Measurements from ENCODE around the gene TMEM87B.
"Not testable (repeated sequence)": the region's sequence is repeated elsewhere in the genome, so short reads cannot be mapped to it uniquely, and the experiment has no call there.

The TMEM87B gene

GRCh38 chr2:112137516-112138158 is 82.6 kb downstream of the TMEM87B start:
- no peak for DNase-seq

- peak; percentile 55 for DNase-seq
Measured at GRCh38 chr2:112138159-112139032, 83.3 kb downstream of the TMEM87B start, which contains the start of gene FBLN7. Gene FBLN7 (plus strand): TSS chr2:112138385. CDS start chr2:112138656, 271 bp downstream.

DNA sequence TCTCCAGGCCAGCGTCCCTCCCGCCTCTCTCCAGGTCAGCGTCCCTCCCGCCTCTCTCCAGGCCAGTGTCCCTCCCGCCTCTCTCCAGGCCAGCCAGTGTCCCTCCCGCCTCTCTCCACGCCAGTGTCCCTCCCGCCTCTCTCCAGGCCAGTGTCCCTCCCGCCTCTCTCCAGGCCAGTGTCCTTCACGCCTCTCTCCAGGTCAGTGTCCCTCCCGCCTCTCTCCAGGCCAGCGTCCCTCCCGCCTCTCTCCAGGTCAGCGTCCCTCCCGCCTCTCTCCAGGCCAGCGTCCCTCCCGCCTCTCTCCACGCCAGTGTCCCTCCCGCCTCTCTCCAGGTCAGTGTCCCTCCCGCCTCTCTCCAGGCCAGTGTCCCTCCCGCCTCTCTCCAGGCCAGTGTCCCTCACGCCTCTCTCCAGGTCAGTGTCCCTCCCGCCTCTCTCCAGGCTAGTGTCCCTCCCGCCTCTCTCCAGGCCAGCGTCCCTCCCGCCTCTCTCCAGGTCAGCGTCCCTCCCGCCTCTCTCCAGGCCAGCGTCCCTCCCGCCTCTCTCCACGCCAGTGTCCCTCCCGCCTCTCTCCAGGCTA is 84.1 kb downstream of the TMEM87B start:
- DNase-seq = not testable (repeated sequence)

DNA sequence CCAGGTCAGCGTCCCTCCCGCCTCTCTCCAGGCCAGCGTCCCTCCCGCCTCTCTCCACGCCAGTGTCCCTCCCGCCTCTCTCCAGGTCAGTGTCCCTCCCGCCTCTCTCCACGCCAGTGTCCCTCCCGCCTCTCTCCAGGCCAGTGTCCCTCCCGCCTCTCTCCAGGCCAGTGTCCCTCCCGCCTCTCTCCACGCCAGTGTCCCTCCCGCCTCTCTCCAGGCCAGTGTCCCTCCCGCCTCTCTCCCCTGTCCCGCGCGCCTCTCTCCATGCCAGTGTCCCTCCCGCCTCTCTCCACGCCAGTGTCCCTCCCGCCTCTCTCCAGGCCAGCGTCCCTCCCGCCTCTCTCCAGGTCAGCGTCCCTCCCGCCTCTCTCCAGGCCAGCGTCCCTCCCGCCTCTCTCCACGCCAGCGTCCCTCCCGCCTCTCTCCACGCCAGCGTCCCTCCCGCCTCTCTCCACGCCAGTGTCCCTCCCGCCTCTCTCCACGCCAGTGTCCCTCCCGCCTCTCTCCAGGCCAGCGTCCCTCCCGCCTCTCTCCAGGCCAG is 84.7 kb downstream of the TMEM87B start:
- not testable (repeated sequence) for DNase-seq

- DNase-seq = no peak
Measured at GRCh38 chr2:112140205-112140802, 85.2 kb downstream of the TMEM87B start.

DNA sequence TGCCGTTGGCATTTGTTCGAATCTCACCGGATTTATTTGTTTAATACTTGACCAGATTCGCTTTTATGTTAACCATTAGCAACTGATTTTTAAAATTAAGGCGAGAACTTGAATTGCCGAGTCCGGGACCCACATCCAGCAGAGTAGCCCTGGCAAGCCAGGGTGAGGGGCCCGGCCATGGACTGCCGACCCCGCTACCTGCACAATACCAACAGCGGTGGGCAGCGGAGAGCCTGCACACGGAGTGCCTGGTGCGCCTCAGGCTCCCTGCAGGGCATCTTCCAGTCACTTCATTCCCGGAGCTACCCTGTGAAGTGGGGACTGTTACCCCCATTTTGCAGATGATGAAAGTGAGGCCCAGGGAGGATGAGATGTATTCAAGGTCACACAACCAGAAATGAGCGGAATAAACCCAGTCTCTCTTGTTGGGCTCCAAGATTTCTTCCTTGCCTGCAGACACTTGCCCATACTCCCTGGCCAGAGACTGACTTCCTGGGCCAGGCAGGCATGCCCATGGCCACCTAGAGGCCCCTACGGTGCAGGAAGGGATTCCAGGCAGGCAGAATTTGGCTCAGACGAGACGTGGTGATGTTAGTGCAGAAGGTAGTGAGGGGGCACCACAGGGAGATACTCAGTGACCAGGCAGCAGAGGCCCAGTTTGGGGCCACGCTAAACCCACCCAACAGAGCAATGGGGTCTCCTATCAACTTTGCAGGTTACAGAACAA is 86.0 kb downstream of the TMEM87B start:
- no peak for DNase-seq

GRCh38 chr2:112141626-112142007 is 86.5 kb downstream of the TMEM87B start:
- DNase-seq = no peak

DNA sequence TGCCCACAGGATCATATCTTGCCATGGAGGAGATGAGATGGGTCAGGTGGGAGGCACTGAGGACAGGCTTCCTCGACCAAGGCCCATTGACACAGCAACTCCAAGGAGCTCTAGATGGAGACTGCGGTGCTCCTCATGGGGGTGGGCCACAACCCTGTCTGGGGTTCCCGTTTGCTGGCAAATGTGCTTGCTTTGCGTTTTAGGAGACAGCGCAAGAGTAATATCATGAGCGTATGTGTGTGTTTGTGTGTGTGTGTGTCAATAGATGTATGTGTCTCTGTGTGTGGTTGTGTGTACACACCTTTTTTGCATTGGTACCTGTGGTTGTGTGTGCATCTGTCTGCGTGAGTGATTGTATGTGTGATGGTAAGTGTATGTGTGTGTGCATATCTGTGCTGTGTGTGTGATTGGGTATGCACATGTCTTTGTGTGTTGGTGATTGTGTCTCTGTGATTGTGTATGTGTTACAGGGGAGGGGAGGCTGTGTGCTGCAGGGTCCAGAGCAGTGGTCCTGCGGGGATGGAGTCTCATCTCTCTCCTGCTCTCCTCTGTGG is 87.5 kb downstream of the TMEM87B start:
- no peak for DNase-seq

GRCh38 chr2:112143150-112143549 is 88.1 kb downstream of the TMEM87B start:
- no peak for DNase-seq

- DNase-seq = no peak
Measured at GRCh38 chr2:112144966-112145365, 89.9 kb downstream of the TMEM87B start.

- DNase-seq = peak; percentile 83
Measured at GRCh38 chr2:112147382-112148168, 92.5 kb downstream of the TMEM87B start.

DNA sequence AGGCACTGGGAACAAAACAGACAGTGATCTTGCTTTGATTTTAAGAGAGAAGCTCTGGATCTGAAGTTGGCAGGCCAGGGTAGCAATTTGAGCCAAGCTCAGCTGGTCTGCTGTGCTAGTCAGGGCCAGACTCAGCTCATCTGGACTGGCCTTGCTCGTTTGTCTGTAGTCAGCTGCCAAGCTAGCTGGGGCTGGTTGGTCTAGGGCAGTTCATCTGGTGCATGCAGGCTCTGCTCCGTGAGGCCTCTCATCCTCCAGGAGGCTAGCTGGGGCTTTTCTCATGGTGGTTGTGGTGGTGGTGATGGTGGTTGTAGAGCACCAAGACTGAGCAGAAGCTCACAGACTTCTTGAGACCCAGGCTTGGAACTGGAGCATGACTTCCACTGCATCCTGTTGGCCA is 93.4 kb downstream of the TMEM87B start:
- DNase-seq = no peak

DNA sequence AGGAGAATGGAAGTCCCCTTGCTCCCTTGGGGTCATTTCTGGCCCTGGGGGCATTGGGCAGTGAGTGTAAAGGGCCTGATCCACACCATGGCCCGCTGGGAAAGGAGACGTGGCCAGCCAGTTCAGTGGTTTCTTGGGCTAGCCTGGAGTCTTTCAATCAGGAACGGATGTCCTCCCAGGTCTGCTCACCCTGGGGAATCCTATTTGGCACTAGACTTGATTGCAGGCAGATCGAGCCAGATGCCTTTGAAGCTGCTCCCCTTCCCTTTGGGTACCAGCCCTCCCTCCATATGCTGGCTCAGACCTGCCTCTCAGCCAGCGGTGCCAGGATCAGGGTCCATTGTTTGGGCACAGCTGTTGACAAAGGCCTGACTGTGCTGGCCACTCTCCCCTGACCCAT is 94.1 kb downstream of the TMEM87B start:
- DNase-seq = no peak

GRCh38 chr2:112149866-112150435 is 94.9 kb downstream of the TMEM87B start:
- no peak for DNase-seq

DNA sequence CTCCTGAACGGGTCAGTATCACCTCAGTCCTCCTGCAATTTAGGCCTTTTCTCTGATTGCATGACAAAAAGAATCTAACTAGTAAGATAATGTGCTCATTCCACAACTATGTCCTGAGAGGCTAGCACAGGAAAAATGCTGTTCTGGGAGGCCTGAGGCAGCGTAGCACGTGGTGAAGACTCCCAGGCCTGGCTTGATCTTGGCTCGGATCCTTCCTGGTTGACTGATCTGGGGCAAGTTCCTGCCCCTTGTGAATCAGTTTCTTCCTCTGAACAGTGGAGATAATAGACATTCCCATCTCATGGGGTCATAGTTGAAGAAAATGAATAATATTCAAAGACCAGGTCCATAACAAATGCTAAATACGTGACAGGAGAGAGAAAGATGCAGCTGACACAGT is 95.4 kb downstream of the TMEM87B start:
- DNase-seq = no peak

DNA sequence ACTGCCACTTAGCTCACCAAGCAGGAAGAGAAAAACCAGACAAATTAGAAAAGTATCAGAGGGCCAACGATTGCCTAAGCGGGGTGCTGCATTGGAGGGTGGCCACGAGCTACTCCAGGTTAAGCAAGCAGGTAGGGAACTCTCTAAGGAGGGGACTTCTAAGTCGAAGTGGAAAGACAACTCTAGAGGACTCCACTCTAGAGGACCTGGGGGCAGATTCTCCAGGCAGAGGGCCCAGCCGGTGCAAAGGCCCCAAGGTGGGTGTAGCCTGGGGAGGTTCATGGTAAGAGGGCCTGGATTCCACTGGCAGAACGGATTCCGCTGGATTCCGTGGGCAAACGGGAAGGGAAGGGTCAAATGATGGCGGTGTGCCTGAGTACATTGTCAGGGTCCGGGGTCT is 95.8 kb downstream of the TMEM87B start:
- DNase-seq = no peak

DNA sequence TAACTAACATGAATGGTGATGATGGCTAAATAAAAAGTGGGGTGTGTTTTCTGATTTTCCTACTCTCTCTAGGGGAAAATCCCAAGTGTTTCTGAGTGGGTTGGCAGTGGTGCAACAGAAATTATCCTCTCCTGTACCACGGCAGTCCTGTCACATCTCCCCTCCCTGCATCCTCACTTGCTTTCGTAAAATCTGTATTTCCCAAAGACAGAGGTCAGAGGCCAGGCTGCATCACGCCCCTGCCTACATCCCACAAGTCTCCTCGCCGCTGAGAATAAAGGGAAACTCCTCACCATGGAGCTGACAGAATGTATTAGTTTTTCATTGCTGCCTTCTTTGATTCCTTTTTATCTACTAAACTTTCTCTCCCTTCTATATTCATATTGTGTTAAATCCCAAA is 96.2 kb downstream of the TMEM87B start:
- DNase-seq = no peak

- no peak for DNase-seq
Measured at GRCh38 chr2:112151701-112152440, 96.8 kb downstream of the TMEM87B start.

- DNase-seq = no peak
Measured at GRCh38 chr2:112152476-112153178, 97.6 kb downstream of the TMEM87B start.

GRCh38 chr2:112153179-112153490 is 98.1 kb downstream of the TMEM87B start:
- DNase-seq = no peak

All from right hindlimb (tissue), 1 donor.